Activated CD8-positive, alpha-beta memory T cell treated with anti-CD3 and anti-CD28 coated beads, Interleukin-2, amount 50 U/mL, for 4 hours (primary cell): ENCODE data around the gene CFAP251.
"Not testable (repeated sequence)": the region's sequence is repeated elsewhere in the genome, so short reads cannot be mapped to it uniquely, and the experiment has no call there.

Experiments used
- DNase-seq: peaks from one replicate; pipeline ENCODE4 v3.0.0-alpha.2; 2020

CFAP251 gene

GRCh38 chr12:122031342-122032216 is 113.2 kb downstream of the CFAP251 start:
- DNase-seq, result peak; percentile 64

- DNase-seq, result no peak
Observed at GRCh38 chr12:122032580-122032979, 114.2 kb downstream of the CFAP251 start.

- no peak for DNase-seq
Observed at GRCh38 chr12:122035292-122035691, 116.9 kb downstream of the CFAP251 start.

- DNase-seq, result no peak
Observed at GRCh38 chr12:122036153-122036552, 117.8 kb downstream of the CFAP251 start.

GRCh38 chr12:122040579-122041386 is 122.4 kb downstream of the CFAP251 start:
- DNase-seq, result no peak

- not testable (repeated sequence) for DNase-seq
Observed at GRCh38 chr12:122041458-122041857, 123.1 kb downstream of the CFAP251 start.

- no peak for DNase-seq
Observed at GRCh38 chr12:122042910-122043309, 124.5 kb downstream of the CFAP251 start.

GRCh38 chr12:122043476-122043875 is 125.1 kb downstream of the CFAP251 start:
- DNase-seq, result no peak

- DNase-seq, result no peak
Observed at GRCh38 chr12:122045262-122045661, 126.9 kb downstream of the CFAP251 start.

- DNase-seq, result no peak
Observed at GRCh38 chr12:122046145-122046544, 127.8 kb downstream of the CFAP251 start.

- no peak for DNase-seq
Observed at GRCh38 chr12:122048151-122048550, 129.8 kb downstream of the CFAP251 start.

- no peak for DNase-seq
Observed at GRCh38 chr12:122049827-122050226, 131.4 kb downstream of the CFAP251 start.

GRCh38 chr12:122050706-122051105 is 132.3 kb downstream of the CFAP251 start:
- DNase-seq, result no peak

GRCh38 chr12:122051231-122051876 is 133.0 kb downstream of the CFAP251 start:
- no peak for DNase-seq

GRCh38 chr12:122052285-122052684 is 133.9 kb downstream of the CFAP251 start:
- DNase-seq, result no peak
